Stimulated activated naive CD8-positive, alpha-beta T cell treated with anti-CD3 and anti-CD28 coated beads, Interleukin-15, amount 100 ng/mL, for 72 hours (primary cell): Measurements from ENCODE around the gene STARD3NL.
A peak's percentile ranks its signal among the peaks of the same experiment; 100 is the strongest.
"Not testable (repeated sequence)": the region's sequence is repeated elsewhere in the genome, so short reads cannot be mapped to it uniquely, and the experiment has no call there.

ENCODE experiments used
- ATAC-seq: fragments of 150-1000 bp; cut with Tn5 transposase; 2 replicates; pipeline ENCODE4 v1.10.0; 2021; ENCODE audit warnings: mild to moderate bottlenecking, moderate library complexity
- DNase-seq, 2 donors: peaks; one replicate each; pipeline ENCODE4 v3.0.0; 2021 to 2022
- H3K27ac Mint-ChIP-seq, 2 donors: one replicate each; pipeline ENCODE4 v1.8.0; 2022; ENCODE audit warnings: mild to moderate bottlenecking in 2 of 2, mixed read lengths in 2 of 2, moderate library complexity in 2 of 2
- H3K27me3 Mint-ChIP-seq: one replicate; pipeline ENCODE4 v1.8.0; 2022; ENCODE audit warnings: mixed read lengths
- H3K4me1 Mint-ChIP-seq: one replicate; pipeline ENCODE4 v1.8.0; 2022; ENCODE audit warnings: mild to moderate bottlenecking, mixed read lengths
- H3K4me3 Mint-ChIP-seq, 2 donors: one replicate each; pipeline ENCODE4 v1.8.0; 2022; ENCODE audit warnings: mild to moderate bottlenecking in 2 of 2, mixed read lengths in 2 of 2, moderate library complexity in 1 of 2
- H3K9me3 Mint-ChIP-seq, 2 donors: one replicate each; pipeline ENCODE4 v1.8.0; 2022; ENCODE audit warnings: mixed read lengths in 2 of 2

The STARD3NL gene

GRCh38 chr7:38171623-38172391, 6.2 kb upstream of the STARD3NL start:
- H3K27ac Mint-ChIP-seq = no peak overlapping the region
- H3K27me3 Mint-ChIP-seq = peaks cover 18% of the 10 kb centered on the region
- peak overlapping the region; percentile 44 to 57 for H3K4me3 Mint-ChIP-seq
- DNase-seq (peak; percentile 8 to 39), ATAC-seq (peak; percentile 85)
- peaks cover 47% of the 10 kb centered on the region for H3K4me1 Mint-ChIP-seq
- H3K9me3 Mint-ChIP-seq = peaks cover 0 to 6% of the 10 kb centered on the region in 2 donors

GRCh38 chr7:38175547-38175946, 2.5 kb upstream of the STARD3NL start:
- not testable (repeated sequence) for DNase-seq, H3K4me3 Mint-ChIP-seq, ATAC-seq, H3K9me3 Mint-ChIP-seq, H3K27ac Mint-ChIP-seq
- Mint-ChIP-seq H3K4me1 (peaks cover 47% of the 10 kb centered on the region), H3K27me3 (peaks cover 18% of the 10 kb centered on the region)

- Mint-ChIP-seq H3K4me3 (peak overlapping the region; percentile 98), H3K27ac (peak overlapping the region; percentile 85 to 92), H3K27me3 (peaks cover 18% of the 10 kb centered on the region), H3K4me1 (peaks cover 40% of the 10 kb centered on the region), H3K9me3 (peaks cover 0 to 2% of the 10 kb centered on the region in 2 donors)
- ATAC-seq (peak; percentile 16), DNase-seq (no peak)
Measured at GRCh38 chr7:38177621-38178003, 433 bp upstream of the STARD3NL start.

GRCh38 chr7:38178695-38179344, 775 bp downstream of the STARD3NL start:
- H3K4me1 Mint-ChIP-seq = peaks cover 42% of the 10 kb centered on the region

GRCh38 chr7:38179776-38180226, 1.8 kb downstream of the STARD3NL start:
- Mint-ChIP-seq H3K4me3 (peak overlapping the region; percentile 98), H3K9me3 (peaks cover 0 to 5% of the 10 kb centered on the region in 2 donors), H3K4me1 (peaks cover 38% of the 10 kb centered on the region), H3K27me3 (peaks cover 6% of the 10 kb centered on the region), H3K27ac (no peak overlapping the region)
- ATAC-seq (no peak), DNase-seq (no peak)

More at GRCh38 chr7:38178695-38179344, 775 bp downstream of the STARD3NL start:
- H3K27me3 Mint-ChIP-seq = peaks cover 15% of the 10 kb centered on the region
- peak overlapping the region; percentile 85 to 91 for H3K27ac Mint-ChIP-seq
- peak; percentile 68 for ATAC-seq
- no peak for DNase-seq
- H3K9me3 Mint-ChIP-seq = no peaks in the 10 kb centered on the region
- peak overlapping the region; percentile 98 for H3K4me3 Mint-ChIP-seq

- H3K4me3 Mint-ChIP-seq = no peak overlapping the region
- H3K27me3 Mint-ChIP-seq = no peaks in the 10 kb centered on the region
- DNase-seq (no peak), ATAC-seq (no peak)
- H3K27ac Mint-ChIP-seq = no peak overlapping the region
- H3K9me3 Mint-ChIP-seq = peaks cover 0 to 5% of the 10 kb centered on the region in 2 donors
- peaks cover 44% of the 10 kb centered on the region for H3K4me1 Mint-ChIP-seq
Measured at GRCh38 chr7:38181111-38181510, 3.1 kb downstream of the STARD3NL start.

- H3K4me3 Mint-ChIP-seq = no peak overlapping the region
- H3K27ac Mint-ChIP-seq = no peak overlapping the region
- H3K27me3 Mint-ChIP-seq = no peaks in the 10 kb centered on the region
- peaks cover 44% of the 10 kb centered on the region for H3K4me1 Mint-ChIP-seq
- DNase-seq = no peak
- peaks cover 0 to 5% of the 10 kb centered on the region in 2 donors for H3K9me3 Mint-ChIP-seq
- no peak for ATAC-seq
Measured at GRCh38 chr7:38182450-38182849, 4.4 kb downstream of the STARD3NL start.

- no peak for ATAC-seq
- no peak overlapping the region for H3K27ac Mint-ChIP-seq
- H3K27me3 Mint-ChIP-seq = no peaks in the 10 kb centered on the region
- no peak for DNase-seq
- no peak overlapping the region for H3K4me3 Mint-ChIP-seq
- H3K4me1 Mint-ChIP-seq = peaks cover 47% of the 10 kb centered on the region
- H3K9me3 Mint-ChIP-seq = peaks cover 0 to 5% of the 10 kb centered on the region in 2 donors
Measured at GRCh38 chr7:38185395-38186307, 7.6 kb downstream of the STARD3NL start.

GRCh38 chr7:38186593-38187314, 8.7 kb downstream of the STARD3NL start:
- Mint-ChIP-seq H3K27me3 (no peaks in the 10 kb centered on the region), H3K4me1 (peaks cover 51% of the 10 kb centered on the region), H3K27ac (no peak overlapping the region), H3K4me3 (no peak overlapping the region), H3K9me3 (peaks cover 4 to 5% of the 10 kb centered on the region in 2 donors)
- ATAC-seq (no peak), DNase-seq (no peak)

- H3K4me1 Mint-ChIP-seq = peaks cover 57% of the 10 kb centered on the region
- DNase-seq (no peak), ATAC-seq (no peak)
- peak overlapping the region; percentile 1 to 4 for H3K27ac Mint-ChIP-seq
- H3K4me3 Mint-ChIP-seq = no peak overlapping the region
- peaks cover 4 to 5% of the 10 kb centered on the region in 2 donors for H3K9me3 Mint-ChIP-seq
- H3K27me3 Mint-ChIP-seq = no peaks in the 10 kb centered on the region
Measured at GRCh38 chr7:38187794-38188440, 9.9 kb downstream of the STARD3NL start.

GRCh38 chr7:38189231-38189938, 11.3 kb downstream of the STARD3NL start:
- no peaks in the 10 kb centered on the region for H3K27me3 Mint-ChIP-seq
- ATAC-seq = no peak
- H3K4me3 Mint-ChIP-seq = no peak overlapping the region
- H3K27ac Mint-ChIP-seq = no peak overlapping the region
- no peak for DNase-seq
- H3K4me1 Mint-ChIP-seq = peaks cover 52% of the 10 kb centered on the region
- peaks cover 0 to 4% of the 10 kb centered on the region in 2 donors for H3K9me3 Mint-ChIP-seq

GRCh38 chr7:38190011-38190410, 12.0 kb downstream of the STARD3NL start:
- Mint-ChIP-seq H3K9me3 (peaks cover 0 to 4% of the 10 kb centered on the region in 2 donors), H3K27ac (no peak overlapping the region), H3K4me1 (peaks cover 51% of the 10 kb centered on the region), H3K27me3 (no peaks in the 10 kb centered on the region), H3K4me3 (no peak overlapping the region)
- DNase-seq (no peak), ATAC-seq (no peak)

- Mint-ChIP-seq H3K27ac (no peak overlapping the region), H3K9me3 (peaks cover 0 to 4% of the 10 kb centered on the region in 2 donors), H3K4me1 (peaks cover 52% of the 10 kb centered on the region), H3K4me3 (no peak overlapping the region), H3K27me3 (no peaks in the 10 kb centered on the region)
- DNase-seq (no peak), ATAC-seq (no peak)
Measured at GRCh38 chr7:38191791-38192190, 13.7 kb downstream of the STARD3NL start.

- H3K9me3 Mint-ChIP-seq = peaks cover 0 to 4% of the 10 kb centered on the region in 2 donors
- H3K4me1 Mint-ChIP-seq = peaks cover 57% of the 10 kb centered on the region
- H3K4me3 Mint-ChIP-seq = no peak overlapping the region
- no peak overlapping the region for H3K27ac Mint-ChIP-seq
- ATAC-seq (no peak), DNase-seq (no peak)
- H3K27me3 Mint-ChIP-seq = no peaks in the 10 kb centered on the region
Measured at GRCh38 chr7:38192327-38192726, 14.3 kb downstream of the STARD3NL start.
